Measurements from ENCODE around the gene CDO1.

The CDO1 gene

DNA sequence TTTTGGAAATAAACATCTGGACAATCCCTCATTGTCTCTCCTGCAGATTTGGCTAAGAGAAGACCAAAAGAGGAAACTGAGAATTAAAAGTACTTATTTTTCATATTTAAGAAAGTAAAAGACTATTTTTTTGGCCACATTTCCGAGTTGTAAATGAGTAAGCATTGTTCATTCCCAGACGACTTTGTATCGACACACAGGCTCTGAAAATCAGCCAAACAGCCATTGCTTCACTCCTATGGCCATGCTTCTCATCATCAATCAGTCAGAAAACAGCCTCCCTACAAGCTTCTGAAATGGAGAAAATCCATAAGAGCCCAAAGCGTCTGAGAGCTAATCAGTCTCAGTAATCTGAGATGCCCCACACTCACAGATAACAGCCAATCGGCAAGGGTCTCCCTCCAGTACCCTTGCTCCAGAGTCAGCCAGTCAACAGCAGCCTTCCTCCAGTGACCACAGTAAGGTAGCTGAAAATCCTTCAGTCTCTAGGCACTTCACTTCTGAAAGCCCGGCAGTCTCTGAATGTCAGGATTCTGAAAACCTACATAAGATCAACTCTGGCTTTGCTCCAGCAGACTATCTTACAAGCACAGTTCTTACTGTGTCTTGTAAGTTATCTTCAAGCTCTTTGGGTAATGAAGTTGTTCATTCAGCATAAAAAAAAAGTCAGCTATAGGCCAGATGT, 30.9 kb downstream of the CDO1 start:
- DNase-seq (ENCODE audit: low spot score), result no peak

DNA sequence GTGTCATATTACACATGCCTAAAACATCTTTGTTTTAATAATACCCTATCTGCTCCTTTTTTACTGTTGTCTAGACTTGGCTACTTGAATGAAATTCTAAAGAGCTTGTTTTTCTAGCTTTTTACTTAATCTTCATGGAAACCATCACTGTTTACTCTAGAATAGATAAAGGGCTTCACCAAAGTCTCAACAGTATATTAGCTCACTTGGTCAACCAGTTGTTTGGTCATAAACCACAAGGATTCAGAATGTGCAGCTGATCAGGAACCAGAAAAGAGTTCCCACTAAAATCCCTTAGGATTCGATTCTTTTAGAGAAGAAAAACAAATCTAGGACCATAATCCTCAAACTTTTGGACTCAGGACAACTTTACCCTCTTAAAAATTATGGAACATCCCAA, 38.0 kb downstream of the CDO1 start:
- DNase-seq (ENCODE audit: low spot score), result no peak

- no peak for DNase-seq (ENCODE audit: low spot score)
Observed at GRCh38 chr5:115776989-115777388, 39.5 kb downstream of the CDO1 start.

DNA sequence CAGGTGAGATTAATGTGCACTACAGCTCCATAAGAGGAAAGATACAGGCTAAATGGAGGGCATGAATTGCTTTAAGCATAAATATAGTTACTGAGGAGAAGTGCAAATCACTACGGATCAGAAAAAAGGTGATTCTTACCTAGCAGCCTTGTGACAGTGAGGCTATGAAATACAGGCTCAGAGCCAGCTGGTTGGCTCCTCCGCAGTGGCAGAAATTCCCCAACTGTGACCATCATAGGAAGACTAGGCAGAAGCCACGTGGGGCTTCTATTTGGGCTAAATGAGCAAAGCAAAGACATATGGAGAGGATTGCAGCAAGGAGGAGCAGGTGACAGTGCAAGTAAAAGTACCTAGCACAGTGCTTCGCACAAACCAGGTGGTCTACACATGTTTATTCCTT, 40.5 kb downstream of the CDO1 start:
- no peak for DNase-seq (ENCODE audit: low spot score)

DNA sequence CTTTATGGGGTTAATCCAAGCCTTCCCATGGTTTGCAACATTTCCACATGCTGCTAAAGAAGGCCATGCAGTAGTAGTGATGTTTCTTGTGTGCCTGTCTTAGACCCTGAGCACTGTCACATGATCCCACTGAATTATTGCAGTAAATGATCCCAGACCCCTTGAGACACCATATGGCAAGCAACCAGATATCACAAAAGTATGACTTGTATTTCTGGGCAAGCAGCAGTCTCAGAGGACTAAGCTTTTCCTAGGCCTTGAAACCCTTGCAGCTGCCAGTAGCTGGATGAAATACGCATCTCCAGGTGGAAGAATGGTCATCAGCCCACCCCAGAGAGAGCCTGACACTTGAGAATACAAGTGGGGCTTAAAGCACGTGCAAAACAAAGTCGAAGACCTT, 41.8 kb downstream of the CDO1 start:
- no peak for DNase-seq (ENCODE audit: low spot score)

- no peak for DNase-seq (ENCODE audit: low spot score)
Observed at GRCh38 chr5:115772731-115773475, 43.6 kb downstream of the CDO1 start.

GRCh38 chr5:115770466-115770865, 46.0 kb downstream of the CDO1 start:
- DNase-seq (ENCODE audit: low spot score), result no peak

DNA sequence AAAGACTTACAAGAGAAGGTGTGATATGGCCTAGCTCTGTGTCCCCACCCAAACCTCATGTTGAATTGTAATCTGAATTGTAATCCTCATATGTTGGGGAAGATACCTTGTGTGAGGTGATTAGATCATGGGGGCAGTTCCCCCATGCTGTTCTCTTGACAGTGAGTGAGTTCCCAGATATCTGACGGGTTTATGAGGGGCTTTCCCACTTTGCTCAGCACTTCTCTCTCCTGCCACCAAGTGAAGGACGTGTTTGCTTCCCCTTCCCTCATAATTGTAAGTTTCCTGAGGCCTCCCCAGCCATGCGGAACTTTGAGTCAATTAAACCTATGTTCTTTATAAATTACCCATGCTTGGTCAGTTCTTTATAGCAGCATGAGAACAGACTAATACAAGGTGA, 49.0 kb downstream of the CDO1 start:
- DNase-seq (ENCODE audit: low spot score), result no peak

- no peak for DNase-seq (ENCODE audit: low spot score)
Observed at GRCh38 chr5:115766608-115767007, 49.9 kb downstream of the CDO1 start.

GRCh38 chr5:115758356-115758755, 58.1 kb downstream of the CDO1 start:
- DNase-seq (ENCODE audit: low spot score), result no peak

- no peak for DNase-seq (ENCODE audit: low spot score)
Observed at GRCh38 chr5:115755675-115756074, 60.8 kb downstream of the CDO1 start.
